HG03342 (cell line): ENCODE measurements around the gene HAPSTR1.
"Not testable (repeated sequence)": the region's sequence is repeated elsewhere in the genome, so short reads cannot be mapped to it uniquely, and the experiment has no call there.

Experiments used
- ATAC-seq: cut with Tn5 transposase; IDR thresholded peaks from one replicate; pipeline ENCODE4 v1.9.1; 2021; ENCODE audit warnings: mild to moderate bottlenecking, moderate library complexity; ENCODE audit not compliant: unreplicated experiment

Gene HAPSTR1

DNA sequence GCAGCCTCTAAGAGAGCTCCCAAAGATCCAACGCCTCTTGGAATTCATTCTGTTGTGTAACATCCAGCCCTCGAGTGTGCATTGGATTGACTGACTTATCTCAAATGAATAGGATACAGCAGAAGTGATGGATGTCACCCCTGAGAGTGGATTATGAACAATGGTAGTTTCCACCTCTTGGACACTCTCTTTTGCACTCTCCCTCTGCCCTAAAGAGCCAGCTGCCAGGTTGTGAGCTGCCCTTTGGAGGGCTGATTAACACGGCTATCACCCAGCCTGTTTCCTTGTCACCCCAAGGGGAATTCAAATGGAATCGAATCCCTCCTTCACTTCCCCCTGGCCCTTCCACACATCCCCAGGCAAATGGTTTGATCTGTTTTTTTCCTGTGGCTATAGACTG, 21.2 kb upstream of the HAPSTR1 start:
- ATAC-seq, result no peak

DNA sequence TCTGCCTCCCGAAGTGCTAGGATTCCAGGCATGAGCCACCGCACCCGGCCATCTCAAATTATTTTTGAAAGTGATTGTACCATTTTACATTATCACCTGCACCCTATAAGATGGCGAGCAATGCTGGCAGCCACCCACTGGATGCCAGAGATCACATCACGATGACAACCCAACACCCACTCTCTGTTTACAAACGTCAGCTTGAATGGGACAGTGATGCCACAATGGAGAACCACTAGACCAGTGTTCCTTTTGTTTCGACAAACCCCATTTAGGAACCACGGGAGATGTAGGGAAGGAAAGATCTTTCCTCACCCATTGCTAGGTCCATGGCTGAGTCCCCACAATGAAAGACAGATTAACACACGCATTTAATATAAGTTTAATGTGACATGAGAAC, 20.1 kb upstream of the HAPSTR1 start:
- ATAC-seq, result no peak

DNA sequence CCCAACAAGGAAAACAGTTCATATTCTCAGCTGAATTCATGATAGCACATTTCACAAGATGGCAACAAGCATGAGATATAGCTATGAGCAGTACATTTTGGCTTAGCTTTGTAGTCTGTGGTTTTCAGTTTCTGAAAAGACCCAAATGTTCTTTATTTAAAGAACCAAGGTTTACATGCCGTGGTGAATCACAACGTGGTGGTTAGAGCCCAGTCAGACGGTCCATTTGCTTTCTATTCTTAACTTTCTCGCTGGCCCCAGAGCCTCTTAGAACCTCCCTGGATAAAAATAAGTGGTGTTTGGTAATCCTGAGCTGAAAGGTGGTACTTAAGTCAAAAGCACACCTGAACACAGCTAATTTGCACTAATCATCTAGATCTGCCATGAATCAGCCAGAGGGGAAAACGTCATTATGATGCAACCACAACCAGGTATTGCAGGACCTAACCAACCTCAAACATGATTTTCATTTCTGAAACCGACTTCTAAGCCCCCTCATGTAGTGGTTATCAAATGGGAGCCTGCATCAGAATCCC, 18.6 kb upstream of the HAPSTR1 start:
- peak; percentile 59 for ATAC-seq

DNA sequence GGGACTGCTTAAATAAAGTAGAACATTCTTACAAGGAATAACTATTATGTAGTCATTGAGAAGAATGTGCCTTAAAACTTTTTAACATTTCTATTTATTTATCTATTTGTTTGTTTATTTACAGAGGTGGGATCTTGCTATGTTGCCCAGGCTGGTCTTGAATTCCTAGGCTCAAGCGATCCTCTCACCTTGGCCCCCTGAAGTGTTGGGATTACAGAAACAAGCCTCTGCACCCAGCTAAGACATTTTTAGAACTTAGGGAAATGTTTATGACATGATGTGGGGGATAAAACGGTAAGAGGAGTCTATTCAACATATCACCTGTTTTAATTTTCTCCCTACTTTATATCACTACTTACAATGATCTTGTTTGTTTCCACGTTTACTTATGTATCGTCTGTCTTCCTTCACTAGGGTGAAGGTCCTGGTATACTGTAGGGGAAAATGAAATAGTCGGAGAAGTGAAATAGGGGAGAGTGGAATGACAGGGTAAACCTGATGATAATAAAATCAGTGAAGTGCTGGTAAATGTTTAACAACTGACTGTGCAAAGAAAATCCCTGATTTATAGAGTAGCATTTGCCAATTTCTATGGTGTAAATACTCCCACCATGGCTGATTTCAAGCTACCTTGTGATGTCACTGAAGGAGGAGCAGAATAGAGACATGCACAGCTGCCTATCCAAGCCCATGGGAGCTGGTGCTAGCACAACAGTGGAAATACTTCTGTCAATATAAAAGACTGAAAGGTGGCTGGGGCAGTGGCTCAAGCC, 16.0 kb upstream of the HAPSTR1 start:
- no peak for ATAC-seq

DNA sequence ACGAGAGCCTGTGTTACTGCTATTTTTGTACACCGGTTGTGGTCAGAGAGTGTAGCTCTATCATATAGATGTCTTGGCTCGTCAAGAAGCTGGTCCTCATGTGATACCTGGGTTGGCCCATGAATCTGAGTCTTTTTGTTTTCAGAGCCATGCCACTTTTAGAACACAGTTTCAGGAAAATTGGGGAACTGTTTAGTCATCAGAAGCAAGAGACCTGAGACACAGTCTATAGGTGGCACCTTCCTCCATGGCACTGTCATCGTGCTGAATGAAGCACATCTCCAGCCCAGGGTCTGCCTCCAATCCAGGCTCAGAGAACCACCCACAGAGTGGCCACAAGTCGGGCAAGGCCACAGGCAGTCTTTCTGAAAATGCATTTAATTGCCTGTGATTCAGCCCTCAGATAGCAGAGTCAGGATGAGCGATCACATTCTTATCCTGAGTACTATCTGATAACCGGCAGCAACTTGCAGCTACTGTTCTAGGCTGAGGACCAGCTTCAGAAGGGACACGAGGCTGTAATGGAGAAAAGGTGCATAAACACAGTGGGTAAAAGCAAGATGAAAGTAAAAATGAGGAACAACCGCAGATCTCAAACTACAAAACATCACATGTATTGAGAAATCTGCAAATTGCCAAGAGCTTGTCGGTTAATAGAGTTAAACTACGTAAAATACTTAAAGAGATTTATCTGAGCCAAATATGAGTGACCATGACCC, 14.2 kb upstream of the HAPSTR1 start:
- no peak for ATAC-seq

GRCh38 chr16:9078467-9079429, 12.7 kb upstream of the HAPSTR1 start:
- peak; percentile 72 for ATAC-seq

DNA sequence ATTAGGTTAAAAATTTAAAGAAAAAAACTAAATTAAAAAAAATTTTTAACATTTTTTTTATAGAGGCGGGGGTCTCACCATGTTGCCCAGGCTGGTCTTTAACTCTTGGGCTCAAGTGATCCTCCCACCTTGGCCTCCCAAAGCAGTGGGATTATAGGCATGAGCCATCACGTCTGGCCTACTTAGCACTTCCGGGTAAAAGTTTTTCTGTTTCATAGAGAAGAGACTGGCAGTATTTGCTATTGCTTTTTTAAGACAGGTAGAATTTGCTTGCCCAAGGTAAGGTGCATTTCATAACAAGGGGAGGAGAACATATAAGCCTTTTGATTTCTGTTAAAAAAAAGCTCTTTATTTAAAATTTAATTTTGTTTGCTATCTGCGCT, 12.0 kb upstream of the HAPSTR1 start:
- no peak for ATAC-seq

GRCh38 chr16:9081158-9081557, 10.3 kb upstream of the HAPSTR1 start:
- no peak for ATAC-seq

- ATAC-seq, result no peak
Observed at GRCh38 chr16:9081843-9082242, 9.6 kb upstream of the HAPSTR1 start.

DNA sequence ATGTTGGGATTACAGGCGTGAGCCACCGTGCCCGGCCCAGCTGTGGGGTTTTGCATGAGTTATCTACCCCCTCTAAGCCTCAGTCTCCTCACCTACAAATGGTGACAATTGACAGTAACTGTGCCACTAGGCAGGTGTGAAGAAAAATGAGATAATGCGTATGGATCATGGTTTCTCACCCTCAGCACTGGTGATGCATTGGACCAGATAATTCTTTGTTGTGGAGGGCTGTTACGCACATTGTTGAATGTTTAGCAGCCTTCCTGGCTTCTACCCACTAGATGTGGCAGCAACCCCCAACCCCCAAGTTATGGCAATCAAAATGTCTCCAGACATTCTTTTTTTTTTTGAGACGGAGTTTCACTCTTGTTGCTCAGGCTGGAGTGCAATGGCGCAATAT, 9.0 kb upstream of the HAPSTR1 start:
- ATAC-seq, result no peak

- ATAC-seq, result not testable (repeated sequence)
Observed at GRCh38 chr16:9087733-9088132, 3.7 kb upstream of the HAPSTR1 start.

- no peak for ATAC-seq
Observed at GRCh38 chr16:9088848-9089247, 2.6 kb upstream of the HAPSTR1 start.

DNA sequence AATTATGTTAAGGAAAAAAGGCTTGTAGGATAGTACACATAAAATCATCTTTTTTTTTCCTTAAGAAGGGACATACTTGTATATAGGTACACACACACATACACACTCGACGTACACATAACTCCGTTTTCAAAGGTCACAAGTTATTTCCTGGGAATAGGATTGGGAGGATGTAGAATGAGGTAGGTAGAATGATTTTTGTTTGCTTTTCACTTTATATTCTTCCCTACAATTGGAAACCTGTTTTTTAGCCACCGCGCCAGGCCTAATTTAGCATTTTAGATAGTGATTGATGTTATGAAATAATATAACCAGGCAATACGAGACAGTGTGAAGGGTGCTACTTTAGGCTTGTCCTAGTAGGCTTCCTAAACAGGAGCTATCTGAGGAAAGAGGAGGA, 1.8 kb upstream of the HAPSTR1 start:
- no peak for ATAC-seq

GRCh38 chr16:9090101-9090959, 1.1 kb upstream of the HAPSTR1 start:
- ATAC-seq, result no peak

DNA sequence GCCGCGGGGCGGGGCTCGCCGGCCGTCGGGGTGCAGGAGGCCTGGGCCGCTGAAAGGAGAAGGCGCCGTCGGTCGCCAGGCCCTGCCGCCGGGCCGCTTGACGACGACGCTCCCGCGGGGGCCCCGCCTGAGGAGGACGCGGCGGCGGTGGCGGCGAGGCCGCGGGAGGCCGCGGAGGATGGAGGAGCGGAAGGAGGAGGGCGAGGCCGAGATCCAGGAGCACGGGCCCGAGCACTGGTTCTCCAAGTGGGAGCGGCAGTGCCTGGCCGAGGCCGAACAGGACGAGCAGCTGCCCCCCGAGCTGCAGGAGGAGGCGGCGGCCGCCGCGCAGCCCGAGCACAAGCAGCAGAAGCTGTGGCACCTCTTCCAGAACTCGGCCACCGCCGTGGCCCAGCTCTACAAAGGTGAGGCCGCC, 430 bp downstream of the HAPSTR1 start:
- peak; percentile 9 for ATAC-seq

DNA sequence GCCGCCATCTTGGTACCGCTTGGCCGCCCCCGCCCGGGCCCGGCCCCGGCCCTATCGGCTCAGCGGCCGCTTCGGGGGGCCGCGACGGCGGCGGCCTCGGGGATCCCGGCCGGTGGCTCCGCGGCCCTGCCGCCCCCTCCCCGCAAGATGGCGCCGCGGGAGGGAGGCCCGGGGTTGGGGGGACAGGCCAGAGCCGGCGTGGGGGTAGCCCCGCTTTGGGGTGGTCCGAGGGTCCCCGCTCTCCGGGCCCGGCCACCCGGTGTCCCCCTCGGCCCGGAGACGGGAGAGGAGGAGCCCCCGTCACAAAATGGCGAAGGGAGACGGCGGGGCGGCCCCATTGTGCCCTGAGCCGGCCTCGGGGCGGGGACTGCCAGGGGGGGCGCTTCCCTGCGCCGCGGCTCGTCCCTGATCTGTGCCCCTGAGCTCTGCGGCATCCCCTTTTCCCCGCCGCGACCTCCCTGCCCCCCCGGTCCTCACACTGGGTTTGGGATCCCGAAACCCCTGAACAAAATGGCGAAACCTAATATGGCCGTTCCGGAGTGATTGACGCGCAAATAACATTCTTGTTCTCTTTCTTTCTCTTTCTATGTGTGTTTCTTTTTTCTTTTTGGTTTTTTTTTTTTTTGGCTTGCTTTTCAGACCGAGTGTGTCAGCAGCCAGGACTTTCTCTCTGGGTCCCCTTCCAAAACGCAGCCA, 986 bp downstream of the HAPSTR1 start:
- ATAC-seq, result peak; percentile 2

DNA sequence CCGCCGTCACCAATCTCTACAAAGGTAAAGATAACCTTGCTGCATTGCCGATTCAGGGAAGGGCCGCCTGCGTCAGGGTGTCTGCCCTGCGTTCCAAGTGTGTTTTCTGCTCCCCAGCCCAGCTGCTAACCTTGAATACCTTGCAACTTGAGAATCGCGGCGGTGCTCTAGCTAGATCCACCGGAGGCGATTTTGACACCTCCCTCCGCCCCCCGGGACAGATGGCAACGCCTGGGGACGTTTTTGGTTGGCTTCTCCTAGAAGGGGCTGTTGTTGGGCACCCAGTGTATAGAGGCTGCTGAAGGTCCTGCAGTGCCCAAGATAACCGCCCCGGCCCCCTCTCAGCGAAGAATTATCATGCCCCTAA, 1.5 kb downstream of the HAPSTR1 start:
- ATAC-seq, result no peak

GRCh38 chr16:9094011-9094846, 2.8 kb downstream of the HAPSTR1 start:
- no peak for ATAC-seq

DNA sequence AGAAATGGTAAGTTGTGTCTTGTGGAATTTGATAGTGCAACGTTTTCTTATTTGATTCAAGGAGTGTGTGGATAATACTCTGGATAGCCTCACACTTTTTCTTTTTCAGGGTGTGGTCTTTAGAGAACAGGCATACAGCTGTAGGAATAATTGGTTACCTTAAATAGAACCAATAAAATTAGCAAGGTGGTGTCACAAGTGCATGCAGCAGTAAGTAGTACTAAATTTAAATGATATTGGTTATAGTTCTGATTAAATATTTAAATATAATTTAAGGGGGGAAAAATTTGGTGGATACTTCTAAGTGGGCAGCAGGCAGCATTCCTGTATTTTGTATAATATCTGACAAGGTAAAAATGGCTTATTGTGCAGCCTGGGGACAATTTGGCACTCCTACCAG, 3.7 kb downstream of the HAPSTR1 start:
- no peak for ATAC-seq
